ENCODE measurements around the gene ZCCHC10. TPM values are rescaled to one million over a fixed set of nuclear protein-coding genes. Genes with fewer than 3 reads are reported as not detected.
A peak's percentile ranks its signal among the peaks of the same experiment; 100 is the strongest.

Gene ZCCHC10
- total and polyA plus RNA-seq, 10 of the 15 experiments (the other 5 are each of a cell fraction or from before 2014, with no cell fraction given) = 16.8 to 117 (median 53.5) TPM

GRCh38 chr5:132962429-132963021, 63.8 kb downstream of the ZCCHC10 start (continued):
- no peak for TF ChIP-seq ATF3 (IDR thresholded peaks at IDR 0.05; ENCODE audit: borderline replicate concordance, extremely low read depth, low read depth, low read length)
- no peak for TF ChIP-seq RBBP5 (conservative IDR thresholded peaks at IDR 0.05)
- TF ChIP-seq, protein P1, sequence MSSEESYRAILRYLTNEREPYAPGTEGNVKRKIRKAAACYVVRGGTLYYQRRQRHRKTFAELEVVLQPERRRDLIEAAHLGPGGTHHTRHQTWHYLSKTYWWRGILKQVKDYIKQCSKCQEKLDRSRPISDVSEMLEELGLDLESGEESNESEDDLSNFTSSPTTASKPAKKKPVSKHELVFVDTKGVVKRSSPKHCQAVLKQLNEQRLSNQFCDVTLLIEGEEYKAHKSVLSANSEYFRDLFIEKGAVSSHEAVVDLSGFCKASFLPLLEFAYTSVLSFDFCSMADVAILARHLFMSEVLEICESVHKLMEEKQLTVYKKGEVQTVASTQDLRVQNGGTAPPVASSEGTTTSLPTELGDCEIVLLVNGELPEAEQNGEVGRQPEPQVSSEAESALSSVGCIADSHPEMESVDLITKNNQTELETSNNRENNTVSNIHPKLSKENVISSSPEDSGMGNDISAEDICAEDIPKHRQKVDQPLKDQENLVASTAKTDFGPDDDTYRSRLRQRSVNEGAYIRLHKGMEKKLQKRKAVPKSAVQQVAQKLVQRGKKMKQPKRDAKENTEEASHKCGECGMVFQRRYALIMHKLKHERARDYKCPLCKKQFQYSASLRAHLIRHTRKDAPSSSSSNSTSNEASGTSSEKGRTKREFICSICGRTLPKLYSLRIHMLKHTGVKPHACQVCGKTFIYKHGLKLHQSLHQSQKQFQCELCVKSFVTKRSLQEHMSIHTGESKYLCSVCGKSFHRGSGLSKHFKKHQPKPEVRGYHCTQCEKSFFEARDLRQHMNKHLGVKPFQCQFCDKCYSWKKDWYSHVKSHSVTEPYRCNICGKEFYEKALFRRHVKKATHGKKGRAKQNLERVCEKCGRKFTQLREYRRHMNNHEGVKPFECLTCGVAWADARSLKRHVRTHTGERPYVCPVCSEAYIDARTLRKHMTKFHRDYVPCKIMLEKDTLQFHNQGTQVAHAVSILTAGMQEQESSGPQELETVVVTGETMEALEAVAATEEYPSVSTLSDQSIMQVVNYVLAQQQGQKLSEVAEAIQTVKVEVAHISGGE (CRISPR knock-in tag; IDR thresholded peaks at IDR 0.05) = no peak
- no peak for TF ChIP-seq NFYA (IDR thresholded peaks at IDR 0.05; ENCODE audit: borderline replicate concordance, low read depth, low read length)
- no peak for TF ChIP-seq NFXL1 (IDR thresholded peaks at IDR 0.05; ENCODE audit: borderline replicate concordance)
- no peak for TF ChIP-seq NR2C1 (IDR thresholded peaks at IDR 0.05)
- no peak for TF ChIP-seq DPF2 (IDR thresholded peaks at IDR 0.05)
- TF ChIP-seq YY1 (IDR thresholded peaks at IDR 0.05; ENCODE audit: low read depth, low read length) = no peak
- TF ChIP-seq, protein P2, sequence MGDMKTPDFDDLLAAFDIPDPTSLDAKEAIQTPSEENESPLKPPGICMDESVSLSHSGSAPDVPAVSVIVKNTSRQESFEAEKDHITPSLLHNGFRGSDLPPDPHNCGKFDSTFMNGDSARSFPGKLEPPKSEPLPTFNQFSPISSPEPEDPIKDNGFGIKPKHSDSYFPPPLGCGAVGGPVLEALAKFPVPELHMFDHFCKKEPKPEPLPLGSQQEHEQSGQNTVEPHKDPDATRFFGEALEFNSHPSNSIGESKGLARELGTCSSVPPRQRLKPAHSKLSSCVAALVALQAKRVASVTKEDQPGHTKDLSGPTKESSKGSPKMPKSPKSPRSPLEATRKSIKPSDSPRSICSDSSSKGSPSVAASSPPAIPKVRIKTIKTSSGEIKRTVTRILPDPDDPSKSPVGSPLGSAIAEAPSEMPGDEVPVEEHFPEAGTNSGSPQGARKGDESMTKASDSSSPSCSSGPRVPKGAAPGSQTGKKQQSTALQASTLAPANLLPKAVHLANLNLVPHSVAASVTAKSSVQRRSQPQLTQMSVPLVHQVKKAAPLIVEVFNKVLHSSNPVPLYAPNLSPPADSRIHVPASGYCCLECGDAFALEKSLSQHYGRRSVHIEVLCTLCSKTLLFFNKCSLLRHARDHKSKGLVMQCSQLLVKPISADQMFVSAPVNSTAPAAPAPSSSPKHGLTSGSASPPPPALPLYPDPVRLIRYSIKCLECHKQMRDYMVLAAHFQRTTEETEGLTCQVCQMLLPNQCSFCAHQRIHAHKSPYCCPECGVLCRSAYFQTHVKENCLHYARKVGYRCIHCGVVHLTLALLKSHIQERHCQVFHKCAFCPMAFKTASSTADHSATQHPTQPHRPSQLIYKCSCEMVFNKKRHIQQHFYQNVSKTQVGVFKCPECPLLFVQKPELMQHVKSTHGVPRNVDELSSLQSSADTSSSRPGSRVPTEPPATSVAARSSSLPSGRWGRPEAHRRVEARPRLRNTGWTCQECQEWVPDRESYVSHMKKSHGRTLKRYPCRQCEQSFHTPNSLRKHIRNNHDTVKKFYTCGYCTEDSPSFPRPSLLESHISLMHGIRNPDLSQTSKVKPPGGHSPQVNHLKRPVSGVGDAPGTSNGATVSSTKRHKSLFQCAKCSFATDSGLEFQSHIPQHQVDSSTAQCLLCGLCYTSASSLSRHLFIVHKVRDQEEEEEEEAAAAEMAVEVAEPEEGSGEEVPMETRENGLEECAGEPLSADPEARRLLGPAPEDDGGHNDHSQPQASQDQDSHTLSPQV (IDR thresholded peaks at IDR 0.05) = no peak
- peak; percentile 80 for TF ChIP-seq ATF7 (IDR thresholded peaks at IDR 0.05; ENCODE audit: low read depth)
- TF ChIP-seq SMARCA5 (IDR thresholded peaks at IDR 0.05) = no peak
- 0 out of 2 replicates have a peak, but pooled peaks have one; percentile 58 for TF ChIP-seq HDGF (IDR thresholded peaks at IDR 0.05)
- no peak for TF ChIP-seq POLR2AphosphoS2 (IDR thresholded peaks at IDR 0.05; ENCODE audit: low read depth, low read length)
- TF ChIP-seq, protein P3, sequence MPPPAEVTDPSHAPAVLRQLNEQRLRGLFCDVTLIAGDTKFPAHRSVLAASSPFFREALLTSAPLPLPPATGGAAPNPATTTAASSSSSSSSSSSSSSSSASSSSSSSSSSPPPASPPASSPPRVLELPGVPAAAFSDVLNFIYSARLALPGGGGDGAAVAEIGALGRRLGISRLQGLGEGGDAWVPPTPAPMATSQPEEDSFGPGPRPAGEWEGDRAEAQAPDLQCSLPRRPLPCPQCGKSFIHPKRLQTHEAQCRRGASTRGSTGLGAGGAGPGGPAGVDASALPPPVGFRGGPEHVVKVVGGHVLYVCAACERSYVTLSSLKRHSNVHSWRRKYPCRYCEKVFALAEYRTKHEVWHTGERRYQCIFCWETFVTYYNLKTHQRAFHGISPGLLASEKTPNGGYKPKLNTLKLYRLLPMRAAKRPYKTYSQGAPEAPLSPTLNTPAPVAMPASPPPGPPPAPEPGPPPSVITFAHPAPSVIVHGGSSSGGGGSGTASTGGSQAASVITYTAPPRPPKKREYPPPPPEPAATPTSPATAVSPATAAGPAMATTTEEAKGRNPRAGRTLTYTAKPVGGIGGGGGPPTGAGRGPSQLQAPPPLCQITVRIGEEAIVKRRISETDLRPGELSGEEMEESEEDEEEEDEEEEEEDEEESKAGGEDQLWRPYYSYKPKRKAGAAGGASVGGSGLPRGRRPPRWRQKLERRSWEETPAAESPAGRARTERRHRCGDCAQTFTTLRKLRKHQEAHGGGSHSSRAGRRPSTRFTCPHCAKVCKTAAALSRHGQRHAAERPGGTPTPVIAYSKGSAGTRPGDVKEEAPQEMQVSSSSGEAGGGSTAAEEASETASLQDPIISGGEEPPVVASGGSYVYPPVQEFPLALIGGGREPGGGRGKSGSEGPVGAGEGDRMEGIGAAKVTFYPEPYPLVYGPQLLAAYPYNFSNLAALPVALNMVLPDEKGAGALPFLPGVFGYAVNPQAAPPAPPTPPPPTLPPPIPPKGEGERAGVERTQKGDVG (CRISPR knock-in tag; IDR thresholded peaks at IDR 0.05) = no peak
- no peak for TF ChIP-seq IRF4 (IDR thresholded peaks at IDR 0.05; ENCODE audit: low read depth, low read length)
- TF ChIP-seq SMAD5 (IDR thresholded peaks at IDR 0.05; ENCODE audit: low read depth) = no peak
- TF ChIP-seq, protein P4, sequence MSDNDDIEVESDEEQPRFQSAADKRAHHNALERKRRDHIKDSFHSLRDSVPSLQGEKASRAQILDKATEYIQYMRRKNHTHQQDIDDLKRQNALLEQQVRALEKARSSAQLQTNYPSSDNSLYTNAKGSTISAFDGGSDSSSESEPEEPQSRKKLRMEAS (IDR thresholded peaks at IDR 0.05; ENCODE audit: low read depth, low read length) = no peak
- TF ChIP-seq STAT3 (IDR thresholded peaks at IDR 0.05; ENCODE audit: low read depth, low read length) = no peak
- peak in 1 of 2 experiments; percentile 88; a peak in 2 of 3 replicates for TF ChIP-seq EGR1 (IDR thresholded peaks at IDR 0.05; ENCODE audit: borderline replicate concordance in 1 of 2, low read depth in 2 of 2, low read length in 2 of 2)
